ENCODE measurements around the gene NAV2.
"Not testable (repeated sequence)": the region's sequence is repeated elsewhere in the genome, so short reads cannot be mapped to it uniquely, and the experiment has no call there.

NAV2 gene

DNA sequence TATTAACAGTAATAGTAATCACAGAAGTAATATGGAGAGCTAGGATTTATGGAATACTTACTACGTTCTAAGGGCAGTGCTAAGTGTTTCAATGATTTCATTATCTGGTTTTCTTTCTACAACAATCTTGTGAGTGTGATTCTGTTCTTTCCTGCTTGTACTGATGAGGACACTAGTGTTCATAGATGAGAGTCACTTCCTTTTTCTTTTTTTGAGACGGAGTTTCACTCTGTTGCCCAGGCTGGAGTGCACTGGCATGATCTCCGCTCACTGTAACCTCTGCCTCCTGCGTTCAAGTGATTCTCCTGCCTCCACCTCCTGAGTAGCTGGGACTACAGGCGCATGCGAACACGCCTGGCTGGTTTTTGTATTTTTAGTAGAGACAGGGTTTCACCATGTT, 366.2 kb downstream of the NAV2 start:
- TF ChIP-seq, protein P1, sequence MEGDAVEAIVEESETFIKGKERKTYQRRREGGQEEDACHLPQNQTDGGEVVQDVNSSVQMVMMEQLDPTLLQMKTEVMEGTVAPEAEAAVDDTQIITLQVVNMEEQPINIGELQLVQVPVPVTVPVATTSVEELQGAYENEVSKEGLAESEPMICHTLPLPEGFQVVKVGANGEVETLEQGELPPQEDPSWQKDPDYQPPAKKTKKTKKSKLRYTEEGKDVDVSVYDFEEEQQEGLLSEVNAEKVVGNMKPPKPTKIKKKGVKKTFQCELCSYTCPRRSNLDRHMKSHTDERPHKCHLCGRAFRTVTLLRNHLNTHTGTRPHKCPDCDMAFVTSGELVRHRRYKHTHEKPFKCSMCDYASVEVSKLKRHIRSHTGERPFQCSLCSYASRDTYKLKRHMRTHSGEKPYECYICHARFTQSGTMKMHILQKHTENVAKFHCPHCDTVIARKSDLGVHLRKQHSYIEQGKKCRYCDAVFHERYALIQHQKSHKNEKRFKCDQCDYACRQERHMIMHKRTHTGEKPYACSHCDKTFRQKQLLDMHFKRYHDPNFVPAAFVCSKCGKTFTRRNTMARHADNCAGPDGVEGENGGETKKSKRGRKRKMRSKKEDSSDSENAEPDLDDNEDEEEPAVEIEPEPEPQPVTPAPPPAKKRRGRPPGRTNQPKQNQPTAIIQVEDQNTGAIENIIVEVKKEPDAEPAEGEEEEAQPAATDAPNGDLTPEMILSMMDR (IDR thresholded peaks at IDR 0.05; ENCODE audit: low read depth, low read length): no peak
- in situ Hi-C loops (cut with HindIII; ENCODE audit: low sequenced_read_pairs): no loop called here
- no peak overlapping the region for H3K4me3 ChIP-seq (ENCODE audit: low read depth, low read length)
- DNase-seq (ENCODE audit: low read depth, low spot score): no peak

DNA sequence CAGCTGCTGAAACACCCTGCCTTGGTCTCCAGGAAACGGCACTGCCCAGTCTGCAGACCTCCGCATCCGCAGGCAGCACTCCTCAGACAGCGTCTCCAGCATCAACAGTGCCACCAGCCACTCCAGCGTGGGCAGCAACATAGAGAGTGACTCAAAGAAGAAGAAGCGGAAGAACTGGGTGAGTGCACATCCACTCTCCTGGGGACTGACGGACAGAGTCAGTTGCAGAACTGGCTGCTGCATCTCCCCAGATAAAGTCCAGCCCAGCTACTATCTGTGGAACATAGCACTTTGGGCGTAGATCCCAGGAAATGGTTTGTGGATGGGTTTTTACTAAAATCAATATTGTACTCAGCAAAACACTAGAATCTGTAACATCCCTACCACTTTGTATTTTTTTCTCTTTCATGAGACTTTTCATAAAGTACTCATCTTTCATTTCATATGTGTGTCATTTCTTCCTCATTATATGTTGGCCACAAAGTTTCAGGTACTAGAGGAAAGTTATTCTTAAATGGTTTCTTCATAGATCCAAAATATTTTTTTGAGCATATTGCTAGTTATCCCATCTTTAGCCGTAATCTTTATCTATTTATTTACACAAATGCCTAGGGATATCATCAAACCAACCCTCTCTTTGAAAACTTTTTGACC, 367.5 kb downstream of the NAV2 start:
- in situ Hi-C loops (cut with HindIII; ENCODE audit: low sequenced_read_pairs): no loop called here
- no peak for DNase-seq (ENCODE audit: low read depth, low spot score)
- H3K4me3 ChIP-seq (ENCODE audit: low read depth, low read length): no peak overlapping the region
- TF ChIP-seq, protein P1 (IDR thresholded peaks at IDR 0.05; ENCODE audit: low read depth, low read length): no peak

DNA sequence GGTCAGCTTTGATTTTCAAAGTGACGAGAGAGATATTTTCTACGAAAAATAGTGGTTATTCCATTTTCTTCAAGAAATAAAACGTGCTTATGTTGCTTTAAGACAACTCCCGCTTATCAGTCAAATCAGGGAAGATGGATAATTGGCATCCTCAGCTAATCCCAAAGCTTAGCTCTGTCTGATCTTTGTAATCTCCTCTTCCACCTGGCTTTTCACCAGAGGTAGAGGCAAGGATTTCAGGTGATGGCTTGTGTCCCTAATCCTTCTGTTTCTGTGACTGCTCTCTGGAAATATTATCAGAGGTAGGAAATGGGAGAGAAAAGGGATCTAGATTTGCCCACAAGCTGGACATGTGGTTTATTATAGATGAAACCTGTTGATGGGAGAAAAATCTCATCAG, 368.7 kb downstream of the NAV2 start:
- no peak overlapping the region for H3K4me3 ChIP-seq (ENCODE audit: low read depth, low read length)
- no peak for DNase-seq (ENCODE audit: low read depth, low spot score)
- TF ChIP-seq, protein P1 (IDR thresholded peaks at IDR 0.05; ENCODE audit: low read depth, low read length): no peak
- in situ Hi-C loops (cut with HindIII; ENCODE audit: low sequenced_read_pairs): no loop called here

DNA sequence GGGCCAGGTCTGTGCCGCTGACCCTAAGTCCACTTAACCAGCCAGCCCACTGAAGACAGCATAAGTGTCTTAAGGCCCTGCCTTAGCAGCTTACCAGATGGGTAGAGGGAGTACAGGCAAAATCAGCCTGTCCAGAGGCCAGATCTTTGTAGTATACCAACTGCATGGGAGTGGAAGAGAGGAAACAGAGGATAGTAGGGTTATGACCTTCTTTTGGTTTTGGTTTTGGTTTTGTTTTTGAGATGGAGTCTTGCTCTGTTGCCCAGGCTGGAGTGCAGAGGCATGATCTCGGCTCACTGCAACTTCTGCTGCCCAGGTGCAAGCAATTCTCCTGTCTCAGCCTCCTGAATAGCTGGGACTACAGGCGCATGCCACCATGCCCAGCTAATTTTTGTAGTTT, 371.2 kb downstream of the NAV2 start:
- in situ Hi-C loops (cut with HindIII; ENCODE audit: low sequenced_read_pairs); H3K4me3 ChIP-seq (ENCODE audit: low read depth, low read length); DNase-seq (ENCODE audit: low read depth, low spot score): not testable (repeated sequence)

DNA sequence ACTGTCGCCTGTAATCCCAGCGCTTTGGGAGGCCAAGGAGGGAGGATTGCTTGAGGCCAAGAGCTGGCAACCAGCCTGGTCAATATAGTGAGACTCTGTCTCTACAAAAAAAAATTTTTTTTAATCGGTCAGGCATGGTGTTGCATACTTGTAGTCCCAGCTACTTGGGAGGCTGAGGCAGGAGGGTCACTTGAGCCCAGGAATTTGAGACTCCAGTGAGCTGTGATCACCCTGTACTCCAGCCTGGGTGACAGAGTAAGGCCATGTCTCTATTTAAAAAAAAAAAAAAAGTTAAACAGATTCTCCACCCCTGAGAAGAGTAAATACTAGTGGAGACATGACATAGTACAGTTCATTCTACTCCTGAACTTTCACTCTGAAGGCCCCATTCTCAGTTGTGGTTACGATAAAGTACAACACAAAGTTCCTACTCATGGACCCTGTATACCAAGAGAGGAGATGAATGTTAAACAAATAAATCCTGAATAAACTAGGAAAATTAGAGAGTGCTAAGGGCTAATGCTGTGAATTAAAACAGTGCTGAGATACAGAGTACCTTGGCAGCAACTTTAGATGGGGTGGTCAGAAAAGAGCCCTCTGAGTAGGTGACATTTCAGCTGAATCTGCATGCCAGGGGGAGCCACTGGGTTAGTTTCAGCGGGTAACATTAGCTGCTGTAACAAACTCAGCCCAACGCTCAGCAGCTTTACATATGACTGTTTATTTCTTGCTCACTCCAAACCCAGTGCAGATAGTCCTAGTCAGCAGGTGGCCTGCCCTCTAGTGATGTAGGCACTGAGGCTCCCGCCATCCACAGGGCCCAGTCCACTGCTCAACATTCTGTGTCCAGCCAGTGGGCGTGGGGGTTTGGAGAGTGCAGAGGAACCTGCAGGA, 372.5 kb downstream of the NAV2 start:
- no peak for DNase-seq (ENCODE audit: low read depth, low spot score)
- in situ Hi-C loops (cut with HindIII; ENCODE audit: low sequenced_read_pairs): no loop called here
- no peak overlapping the region for H3K4me3 ChIP-seq (ENCODE audit: low read depth, low read length)
- TF ChIP-seq, protein P1 (IDR thresholded peaks at IDR 0.05; ENCODE audit: low read depth, low read length): no peak

DNA sequence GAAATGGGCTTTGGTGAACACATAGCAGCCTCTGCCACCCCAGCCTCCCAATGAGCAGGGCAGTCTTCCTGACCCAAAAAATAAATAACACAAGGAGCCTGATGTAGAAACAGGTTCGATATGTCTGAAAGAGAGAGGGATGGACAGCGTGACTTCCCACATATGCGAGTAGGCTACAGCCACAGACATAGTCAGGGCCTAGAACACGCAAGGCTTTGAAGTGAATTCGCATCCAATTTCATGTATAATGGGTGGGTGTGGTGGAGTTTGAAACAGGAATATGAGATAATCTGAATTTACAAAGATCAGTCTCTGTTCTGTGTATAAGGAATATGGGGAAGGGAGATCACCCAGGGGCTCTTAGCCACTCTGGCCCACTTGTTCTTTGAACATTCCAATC, 373.3 kb downstream of the NAV2 start:
- no peak for DNase-seq (ENCODE audit: low read depth, low spot score)
- no peak overlapping the region for H3K4me3 ChIP-seq (ENCODE audit: low read depth, low read length)
- TF ChIP-seq, protein P1 (IDR thresholded peaks at IDR 0.05; ENCODE audit: low read depth, low read length): no peak
- in situ Hi-C loops (cut with HindIII; ENCODE audit: low sequenced_read_pairs): no loop called here

DNA sequence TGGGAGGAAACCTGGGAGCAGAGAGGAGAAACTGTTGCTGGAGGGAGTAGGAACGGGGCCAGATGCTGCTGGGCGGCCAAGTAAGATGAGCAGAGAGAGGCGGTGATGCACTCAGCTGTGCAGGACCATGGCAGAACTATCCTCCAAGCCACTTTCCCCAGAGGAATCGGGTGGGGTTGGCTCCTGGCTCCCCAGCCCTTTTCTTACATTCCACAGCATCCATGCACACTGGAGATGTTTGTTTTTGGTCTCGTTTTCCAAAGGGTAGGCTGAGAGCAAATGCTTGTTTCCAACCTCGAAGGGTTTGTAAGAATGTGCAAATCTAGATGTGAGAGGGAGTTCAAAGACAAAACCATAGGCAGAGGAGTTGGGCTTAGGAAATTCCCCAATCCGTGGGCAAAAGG, 374.5 kb downstream of the NAV2 start:
- TF ChIP-seq, protein P1 (IDR thresholded peaks at IDR 0.05; ENCODE audit: low read depth, low read length): no peak
- no peak overlapping the region for H3K4me3 ChIP-seq (ENCODE audit: low read depth, low read length)
- DNase-seq (ENCODE audit: low read depth, low spot score): peak; percentile 87
- in situ Hi-C loops (cut with HindIII; ENCODE audit: low sequenced_read_pairs): no loop called here
